Superior temporal gyrus (tissue), 1 donor: ENCODE results near the gene AUTS2.
"Not testable (repeated sequence)": the region's sequence is repeated elsewhere in the genome, so short reads cannot be mapped to it uniquely, and the experiment has no call there.

Experiments
- DNase-seq: peaks from one replicate; pipeline ENCODE4 v3.0.0-alpha.2; 2016; ENCODE audit errors: extremely low spot score

The AUTS2 gene

DNA sequence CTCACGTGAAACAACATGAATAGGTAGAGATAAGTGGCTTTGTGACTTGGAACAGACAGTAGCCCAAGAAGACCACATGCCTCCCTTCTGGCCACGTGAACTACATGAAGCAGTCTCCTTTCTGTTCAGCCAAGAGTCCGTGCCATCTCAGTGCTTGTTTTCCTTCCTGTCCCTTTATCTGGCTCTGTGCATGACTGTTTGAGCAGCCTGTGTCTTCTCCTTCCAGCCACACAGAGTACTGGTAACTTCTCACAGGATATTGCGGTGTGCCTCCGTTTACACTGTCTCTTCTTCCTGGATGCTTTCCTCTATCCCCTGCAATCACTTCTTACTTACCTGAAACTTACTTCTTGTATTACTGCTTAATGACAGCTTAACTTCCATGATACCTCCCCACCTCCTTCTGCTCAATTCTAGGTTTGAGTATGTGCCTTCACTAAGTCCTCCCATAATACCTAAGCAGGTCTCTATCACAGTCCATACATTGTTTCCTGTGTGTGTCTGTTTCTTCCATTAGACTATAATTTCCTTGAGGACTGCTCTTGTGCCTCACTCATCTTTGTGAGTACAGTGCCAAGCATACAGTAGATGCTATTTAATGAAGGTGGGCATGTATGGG, 748.7 kb downstream of the AUTS2 start:
- no peak for DNase-seq

DNA sequence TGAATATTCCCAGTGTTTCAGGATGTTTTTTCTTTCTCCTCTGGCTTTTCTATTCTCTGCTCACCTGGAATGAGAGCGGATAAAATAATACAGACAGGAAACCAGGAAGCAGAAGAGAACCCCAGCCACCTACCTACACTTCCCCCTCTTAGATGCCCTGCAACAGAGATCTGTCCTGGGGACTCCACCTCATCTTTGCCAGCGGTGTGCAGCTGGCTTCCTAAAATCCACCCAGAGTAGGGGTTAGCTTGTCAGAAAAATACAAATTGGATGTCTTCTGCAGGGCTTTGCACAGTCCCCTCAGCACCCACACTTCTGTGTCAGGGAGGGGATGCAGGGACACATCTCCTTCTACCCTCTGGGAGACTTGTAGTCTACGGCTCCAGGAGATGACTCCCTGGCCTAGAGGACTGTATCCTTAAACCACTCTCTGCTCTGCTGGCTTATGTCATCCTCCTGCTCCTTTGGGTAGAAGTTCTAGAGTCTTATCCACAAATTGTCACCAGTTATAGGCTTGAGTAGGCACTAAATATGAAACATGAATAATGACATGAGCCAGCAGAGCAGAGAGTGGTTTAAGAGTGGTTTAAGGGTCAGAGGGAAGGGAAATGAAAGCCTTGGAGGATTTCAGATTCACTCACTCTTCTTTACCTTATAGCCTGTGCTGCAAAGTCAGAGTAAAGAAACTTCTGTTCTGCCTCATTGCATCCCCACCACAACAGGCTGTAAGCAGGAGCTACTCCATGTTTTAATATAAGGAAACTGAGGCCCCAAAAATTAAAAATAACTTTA, 749.4 kb downstream of the AUTS2 start:
- no peak for DNase-seq

DNA sequence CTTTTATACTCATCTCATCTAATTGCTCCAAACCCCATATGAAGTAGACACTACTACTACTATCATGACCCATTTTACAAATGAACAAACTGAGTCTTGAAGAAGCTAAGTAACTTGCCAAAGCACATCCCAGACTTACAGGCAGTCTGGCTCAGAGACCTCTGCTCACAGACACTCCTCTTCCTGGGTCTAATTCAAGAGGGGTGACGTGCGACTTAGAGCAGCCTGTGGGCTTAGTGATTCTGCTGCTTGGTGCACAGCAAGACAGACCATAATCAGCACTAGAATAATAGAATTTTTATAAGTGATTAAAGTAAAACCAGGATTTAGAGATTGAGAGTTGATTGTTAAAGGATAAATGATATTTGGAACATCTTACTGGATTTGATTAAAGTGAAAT, 750.8 kb downstream of the AUTS2 start:
- DNase-seq: no peak

DNA sequence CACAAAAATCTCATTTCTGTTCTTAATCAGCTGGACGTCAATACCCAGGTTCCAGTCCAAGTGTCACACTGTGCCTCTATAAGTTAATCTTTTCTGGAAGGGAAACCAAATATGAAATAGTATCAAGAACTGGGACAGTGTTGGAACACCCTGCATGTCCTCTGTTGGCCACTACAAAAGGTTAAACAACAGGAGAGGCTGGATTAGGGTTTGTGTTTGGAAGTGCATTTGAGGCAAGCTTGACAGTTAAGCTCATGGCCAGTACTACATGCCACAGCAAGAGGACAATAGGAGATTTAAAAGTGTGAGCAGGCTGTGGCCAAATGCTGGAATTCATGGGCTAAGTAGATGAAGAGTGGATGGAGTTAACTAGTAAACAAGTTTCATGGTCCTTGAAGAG, 751.5 kb downstream of the AUTS2 start:
- DNase-seq: no peak

DNA sequence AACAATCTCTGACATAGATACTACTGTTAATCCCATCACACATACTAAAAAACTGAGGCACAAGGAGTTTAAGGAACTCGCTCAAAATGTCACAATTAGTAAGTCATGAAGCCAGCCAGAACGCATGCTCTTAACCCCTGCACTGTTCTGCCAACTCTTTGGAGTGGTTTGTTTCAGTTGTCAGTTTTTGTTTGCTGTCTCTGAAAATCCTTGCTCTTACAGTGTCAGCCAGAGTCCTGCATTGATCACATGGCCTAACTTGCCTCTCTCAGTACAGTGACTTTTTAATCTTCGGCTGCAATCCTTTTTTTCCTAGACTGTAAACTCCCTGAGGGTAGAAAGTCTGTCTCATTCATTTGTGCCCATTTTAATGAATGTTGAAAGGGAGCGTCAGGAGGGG, 753.8 kb downstream of the AUTS2 start:
- DNase-seq: no peak

DNA sequence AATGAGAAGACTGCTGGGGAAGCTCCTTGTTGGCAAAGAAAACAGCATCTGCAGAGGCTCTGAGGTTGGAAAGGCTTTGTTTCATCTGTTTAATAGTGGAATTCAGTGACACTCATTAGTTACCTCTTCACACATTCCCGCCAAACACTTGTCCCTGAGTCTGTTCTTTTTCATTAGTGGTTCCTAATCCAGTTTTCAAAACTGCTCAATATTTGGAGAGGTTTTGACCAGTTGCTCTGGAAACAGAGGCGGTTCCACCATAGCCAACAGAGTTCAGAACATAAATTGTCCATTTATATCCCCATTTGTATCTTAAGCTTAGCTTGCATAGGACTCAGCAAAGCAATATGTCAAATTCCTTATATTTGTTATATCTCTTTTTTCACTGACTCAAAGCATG, 754.6 kb downstream of the AUTS2 start:
- DNase-seq: no peak

DNA sequence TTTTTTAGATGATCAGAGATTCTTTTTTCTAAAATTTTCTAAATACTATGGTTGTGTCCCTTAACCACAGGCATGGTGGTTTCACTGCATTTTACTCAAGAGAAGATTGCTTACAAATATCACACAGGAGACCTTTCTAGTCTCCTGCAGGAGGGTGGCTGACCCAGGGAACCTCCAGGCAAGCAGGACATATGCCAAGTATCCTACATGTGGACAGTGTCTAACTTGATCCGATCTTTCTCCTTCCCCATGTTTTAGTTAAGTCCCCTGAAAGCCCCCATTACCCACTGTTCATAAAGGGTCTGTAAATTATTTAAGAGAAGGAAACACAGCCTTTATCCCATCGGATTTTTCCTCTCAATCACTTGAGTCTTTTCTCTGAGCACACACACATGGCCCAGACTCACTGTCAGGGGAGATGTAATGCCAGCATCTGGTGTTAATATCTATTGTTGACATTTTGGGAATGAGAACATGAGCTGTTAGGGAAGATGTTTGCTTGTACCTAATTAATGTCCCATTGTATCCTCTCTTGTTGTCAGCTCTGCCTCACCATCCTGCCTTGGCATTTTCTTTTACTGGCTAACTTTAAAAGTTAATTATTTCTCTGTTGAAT, 755.2 kb downstream of the AUTS2 start:
- no peak for DNase-seq

DNA sequence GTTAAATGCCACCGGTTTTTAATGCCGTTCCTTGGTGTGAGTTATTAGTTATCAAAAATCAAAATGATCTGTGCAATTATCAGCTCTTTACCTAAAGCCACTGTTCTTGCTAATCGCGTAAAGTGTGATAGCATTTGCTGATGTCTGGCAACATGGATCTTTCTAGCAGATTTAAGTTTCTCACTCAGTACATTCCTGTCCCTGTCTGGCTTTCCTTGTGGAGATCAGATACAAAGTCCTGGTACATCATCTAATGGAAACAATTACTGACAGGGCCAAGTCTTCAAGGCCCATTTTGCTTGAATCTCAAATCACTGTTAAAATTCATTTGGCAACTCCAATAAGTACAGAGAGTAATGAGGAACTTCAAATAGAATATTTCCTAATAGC, 755.7 kb downstream of the AUTS2 start:
- no peak for DNase-seq

DNA sequence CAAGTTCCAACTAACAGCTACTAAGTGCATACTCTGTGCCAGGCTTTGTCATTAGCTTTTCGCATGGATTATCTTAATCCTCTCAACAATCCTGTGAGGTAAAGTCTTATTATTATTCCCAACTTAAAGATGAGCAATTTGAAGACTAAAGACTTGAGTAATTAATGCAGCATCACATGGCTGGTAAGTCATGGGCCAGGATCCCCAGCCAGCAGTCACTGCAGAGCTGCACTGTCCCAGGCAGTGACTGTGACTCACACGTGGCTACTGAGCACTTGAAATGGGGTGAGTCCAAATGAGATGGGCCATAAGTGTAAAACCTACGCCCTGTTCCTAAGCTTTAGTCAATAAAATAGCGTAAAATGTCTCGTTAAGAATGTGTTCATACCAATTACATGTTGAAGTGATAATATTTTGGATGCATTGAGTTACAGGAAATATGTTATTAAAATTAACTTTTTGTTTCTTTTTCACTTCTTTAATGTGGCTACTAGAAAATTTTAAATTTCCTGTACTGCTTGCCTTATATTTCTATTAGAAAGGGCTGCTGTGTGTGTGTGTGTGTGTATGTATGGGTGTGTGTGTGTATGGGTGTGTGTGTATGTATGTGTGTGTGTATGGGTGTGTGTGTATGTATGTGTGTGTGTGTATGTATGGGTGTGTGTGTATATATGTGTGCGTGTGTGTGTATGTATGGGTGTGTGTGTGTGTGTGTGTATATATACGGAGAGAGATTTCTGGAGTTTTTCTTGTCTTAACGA, 756.3 kb downstream of the AUTS2 start:
- DNase-seq: no peak

DNA sequence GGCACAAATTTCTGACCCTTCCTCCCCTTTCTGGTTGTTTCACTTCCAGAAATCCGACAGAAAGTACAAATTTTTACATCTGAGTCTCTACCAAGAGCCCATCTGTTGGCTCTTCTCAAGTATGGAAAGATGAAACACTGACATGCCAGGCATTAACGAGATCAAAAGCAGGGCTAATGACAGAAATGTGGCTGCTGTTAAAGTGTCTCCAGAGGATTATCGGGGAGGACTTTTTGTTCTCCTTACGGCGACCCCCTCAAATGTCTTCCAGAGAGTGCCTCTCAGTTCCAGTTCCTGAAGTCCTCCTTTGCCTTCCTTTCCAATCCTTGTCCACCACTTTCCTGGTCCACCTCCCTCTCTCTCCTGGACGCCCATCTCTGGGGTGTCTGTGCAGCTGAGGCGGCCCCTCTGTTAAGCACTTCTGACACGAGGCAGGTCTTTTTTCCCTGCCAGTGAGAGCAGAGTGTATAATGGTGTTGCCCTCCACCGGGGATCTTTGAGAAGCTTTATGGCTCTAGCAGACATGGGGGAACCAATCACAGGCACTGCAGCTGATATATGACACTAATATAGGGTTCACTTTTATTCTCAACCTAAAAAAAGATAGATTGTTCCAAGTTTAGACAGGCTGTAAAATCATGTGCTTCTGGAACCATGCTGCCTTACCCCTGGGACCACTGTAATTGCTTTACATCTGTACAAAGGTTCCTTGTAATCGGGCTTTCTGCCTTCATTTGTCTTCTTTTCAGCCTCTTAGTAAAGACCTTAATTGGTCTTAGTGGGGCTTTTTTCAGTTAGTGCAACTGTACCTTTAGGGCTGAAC, 757.1 kb downstream of the AUTS2 start:
- no peak for DNase-seq

DNA sequence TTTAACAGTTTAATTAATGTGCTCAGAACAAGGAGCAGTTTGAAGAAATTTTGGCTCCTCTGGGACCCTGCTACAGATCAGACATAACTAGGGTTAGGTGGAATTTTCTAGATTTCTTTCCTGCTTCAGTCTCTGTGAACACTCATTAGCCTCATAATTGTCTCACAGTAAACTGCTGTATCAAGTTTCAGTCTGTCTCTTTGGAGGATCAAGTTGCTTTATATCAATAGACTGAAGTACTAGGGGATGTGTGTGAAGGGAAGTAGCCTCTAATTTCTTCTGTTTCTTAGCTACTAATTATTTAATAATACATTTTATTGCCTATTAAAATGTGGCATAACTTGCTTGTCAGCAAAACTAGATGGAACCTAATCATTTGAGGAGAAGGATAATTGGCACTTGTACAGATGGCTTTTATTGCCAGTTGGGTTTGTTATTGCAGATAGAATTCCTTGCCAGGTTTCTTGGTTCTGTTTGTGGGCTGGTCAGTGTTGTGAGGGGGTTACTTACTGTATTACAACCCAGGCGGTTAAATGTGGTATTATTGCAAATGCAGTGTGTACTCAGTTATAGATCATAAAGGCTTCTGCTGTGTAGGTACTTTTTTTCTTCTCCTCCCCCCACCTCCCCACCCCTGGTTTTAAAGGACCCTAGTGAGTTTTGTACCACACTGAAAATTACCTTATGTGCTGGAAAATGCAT, 758.0 kb downstream of the AUTS2 start:
- no peak for DNase-seq

DNA sequence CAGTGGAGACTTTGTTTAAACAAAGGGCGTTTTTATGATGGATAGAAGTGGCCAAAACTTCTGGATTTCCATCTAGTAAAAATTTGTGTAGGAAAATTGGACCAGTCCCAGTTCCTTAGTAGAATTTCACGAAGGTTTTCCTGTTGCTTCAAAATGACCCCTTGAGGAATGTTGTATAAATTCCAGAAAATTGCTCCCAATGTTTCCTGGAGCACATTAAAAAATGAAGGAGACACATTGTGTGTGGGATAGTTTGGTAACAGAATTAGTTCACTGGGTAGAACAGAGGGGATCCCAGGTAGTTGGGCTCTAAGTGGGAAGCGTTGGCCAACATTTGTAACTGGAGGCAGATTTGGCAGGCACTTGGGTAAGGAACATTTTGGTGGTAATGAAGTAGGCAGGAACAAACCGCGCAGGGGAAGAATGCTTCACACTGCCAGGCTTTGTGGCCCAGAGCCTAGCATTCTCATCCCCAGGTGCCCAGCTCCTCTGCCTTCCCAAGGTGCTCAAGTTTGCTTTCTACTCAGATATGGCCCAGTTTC, 758.6 kb downstream of the AUTS2 start:
- DNase-seq: no peak

DNA sequence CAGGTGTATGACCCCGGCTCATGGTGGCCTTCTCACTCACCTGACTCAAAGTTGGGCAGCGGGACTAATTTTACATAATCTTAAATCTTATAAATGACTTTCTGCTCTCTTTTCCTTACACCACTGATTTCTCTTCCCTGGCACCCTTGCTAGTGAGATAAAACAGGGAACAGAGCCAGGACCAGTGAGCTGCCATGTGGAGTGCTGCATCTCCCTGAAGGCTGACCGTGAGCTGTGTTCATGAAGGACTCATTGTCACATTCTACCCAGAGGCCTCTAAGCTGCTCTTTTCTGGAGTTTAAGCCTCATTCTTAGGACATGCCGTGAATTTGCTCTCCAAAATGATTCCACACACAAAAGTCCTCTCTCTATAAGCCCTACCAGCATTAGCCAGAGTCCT, 762.3 kb downstream of the AUTS2 start:
- DNase-seq: peak; percentile 44

DNA sequence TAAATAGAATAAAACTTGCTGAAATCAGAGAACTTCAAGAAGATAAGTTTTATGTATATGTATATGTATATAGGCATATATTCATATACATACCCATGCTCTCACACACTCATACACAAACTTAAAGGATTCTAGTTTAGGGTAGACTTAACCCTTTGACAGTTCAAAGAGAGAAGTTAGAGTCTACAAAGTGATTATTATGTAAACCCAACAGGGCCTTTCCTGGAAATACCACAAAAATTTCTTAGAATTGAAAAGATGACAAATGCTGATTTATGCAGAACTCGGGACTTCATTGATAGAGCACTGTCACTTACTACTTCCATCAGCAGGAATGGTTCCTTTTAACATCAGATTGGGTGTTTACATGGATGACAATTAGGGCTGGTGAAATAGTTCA, 763.5 kb downstream of the AUTS2 start:
- no peak for DNase-seq

DNA sequence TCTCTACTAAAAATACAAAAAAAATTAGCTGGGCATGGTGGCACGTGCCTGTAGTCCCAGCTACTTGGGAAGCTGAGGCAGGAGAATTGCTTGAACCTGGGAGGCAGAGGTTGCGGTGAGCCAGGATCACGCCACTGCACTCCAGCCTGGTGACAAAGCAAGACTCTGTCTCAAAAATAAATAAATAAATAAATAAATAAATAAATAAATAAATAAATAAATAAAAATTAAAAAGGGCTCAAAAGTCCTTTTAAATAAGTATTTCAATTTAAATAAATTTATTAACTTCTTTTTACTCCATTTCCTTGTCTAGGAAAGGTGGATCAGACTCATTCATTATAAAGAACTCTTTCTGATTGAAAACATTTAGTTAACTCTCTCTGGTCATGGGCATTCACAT, 766.1 kb downstream of the AUTS2 start:
- not testable (repeated sequence) for DNase-seq

DNA sequence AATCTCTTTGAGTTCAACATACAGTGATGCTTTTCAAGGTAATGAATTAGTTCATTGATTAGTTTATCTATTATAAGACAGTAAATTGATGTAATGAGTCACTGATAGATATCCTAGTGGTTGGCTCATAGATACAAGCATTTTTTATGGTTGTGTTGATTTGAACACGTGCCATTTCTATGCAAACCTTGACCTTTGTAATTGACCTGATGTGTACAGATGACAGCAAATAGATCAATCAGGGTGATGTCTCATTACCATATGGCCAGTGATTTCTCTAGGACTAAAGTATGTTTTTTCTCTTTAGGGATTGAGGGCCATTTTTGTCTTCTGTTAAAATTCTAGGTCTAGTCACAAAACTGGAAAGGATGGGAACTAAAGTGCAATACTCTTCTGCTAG, 773.4 kb downstream of the AUTS2 start:
- DNase-seq: no peak

DNA sequence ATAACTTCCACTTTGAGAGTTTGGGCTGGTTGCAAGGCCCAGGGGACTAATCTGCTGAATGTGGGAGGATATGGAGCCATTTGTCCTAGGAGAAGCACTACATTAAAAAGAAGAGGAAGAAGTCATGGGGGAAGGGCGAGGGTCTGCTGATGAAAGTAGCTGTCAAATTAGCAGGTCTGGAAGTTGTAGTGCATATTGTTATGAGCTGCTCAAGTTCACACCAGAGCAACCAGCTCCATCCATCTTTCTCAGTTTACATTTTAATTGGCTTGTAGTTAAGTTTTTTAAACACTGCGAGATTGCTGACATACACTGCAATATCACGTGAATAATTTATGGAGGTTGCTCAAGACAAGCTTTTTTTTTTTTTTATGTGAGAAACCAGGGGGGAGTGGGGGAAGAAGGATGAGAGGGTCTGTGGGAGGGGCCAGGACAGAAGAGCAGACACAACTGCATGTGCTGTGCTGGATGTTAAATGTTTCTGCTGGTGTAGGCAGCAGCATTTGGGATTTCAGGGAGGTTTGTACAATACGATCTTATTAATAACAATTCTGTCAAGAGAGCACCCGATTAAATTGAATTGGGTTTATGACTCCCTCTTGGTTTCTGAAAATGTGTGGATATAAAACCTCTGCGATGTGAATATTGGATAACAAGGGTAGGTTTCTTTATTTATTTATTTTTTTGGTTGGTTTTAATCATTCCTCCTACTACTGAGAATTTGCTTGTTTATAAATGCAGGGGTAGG, 774.7 kb downstream of the AUTS2 start:
- DNase-seq: no peak

DNA sequence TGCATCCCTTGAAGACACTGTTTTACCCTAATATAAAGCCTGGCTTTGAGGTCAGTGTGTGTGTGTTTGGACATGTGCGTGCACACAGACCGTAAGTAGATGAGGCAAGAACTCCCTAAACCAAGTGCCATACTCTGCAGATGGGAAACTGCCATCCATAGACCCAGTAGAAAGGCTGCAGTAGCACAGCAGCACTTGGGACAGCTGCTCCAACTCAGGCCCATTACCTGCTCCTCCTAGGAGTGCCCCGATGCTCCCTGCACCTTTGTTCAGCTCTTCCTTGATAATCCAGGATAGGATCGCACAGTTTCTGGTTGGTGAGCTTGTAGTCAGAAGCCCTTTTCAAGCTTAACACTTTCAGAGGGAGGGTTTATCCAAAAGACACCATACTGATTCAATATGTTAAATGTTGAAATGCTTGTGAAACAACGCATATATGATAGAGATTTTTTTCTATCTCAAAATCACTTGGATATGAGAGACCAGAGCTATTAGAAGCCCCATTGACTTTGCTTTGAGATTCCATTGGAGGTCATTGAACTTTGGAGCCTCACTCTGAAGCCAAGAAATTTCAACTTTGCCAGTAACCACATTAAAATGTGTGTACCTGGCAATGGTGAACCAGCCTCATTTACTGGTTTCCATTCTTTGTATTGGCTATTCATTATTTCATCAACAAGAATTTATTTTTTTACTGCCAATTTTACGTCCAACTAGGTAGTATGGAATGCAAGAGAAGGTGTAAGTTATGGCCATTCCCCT, 776.7 kb downstream of the AUTS2 start:
- DNase-seq: no peak

DNA sequence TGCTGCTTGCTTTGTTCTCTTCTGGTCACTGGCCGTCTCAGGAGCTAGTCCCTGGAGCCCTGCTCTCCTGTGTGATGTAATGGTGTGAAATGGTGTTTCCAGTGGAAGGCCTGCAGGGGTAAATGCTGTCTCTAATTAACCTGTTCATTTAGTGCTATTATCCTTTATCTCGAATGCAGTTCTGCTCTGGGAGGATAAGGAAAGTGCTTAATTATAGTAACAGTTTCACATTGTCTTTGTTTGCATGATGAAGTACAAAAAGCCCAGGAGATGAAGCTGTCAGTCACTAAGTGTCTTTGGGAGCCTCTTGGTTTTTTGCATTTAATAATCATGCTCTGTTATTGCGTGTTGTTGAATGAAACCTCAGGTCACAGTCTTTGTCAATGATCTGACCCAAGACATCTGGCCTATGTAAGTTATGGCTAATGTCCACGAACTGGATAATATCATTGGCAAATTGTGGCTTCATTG, 778.3 kb downstream of the AUTS2 start:
- DNase-seq: no peak
